GM12878 (cell line): ENCODE results near the gene TBCD. TPM values are rescaled to one million over a fixed set of nuclear protein-coding genes. Genes with fewer than 3 reads are reported as not detected.

Experiments
- ATAC-seq: fragments of 200-7000 bp; cut with Tn5 transposase; 3 replicates; pipeline ENCODE4 v1.9.1; 2020; ENCODE audit warnings: mild to moderate bottlenecking, moderate library complexity
- BruUV-seq: library from RNA; stranded (reverse); fragments of 400-500 nt; replicated peaks from 2 replicates; lab custom pipeline; 2021; lab: Mats Ljungman, UMichigan
- CTCF ChIA-PET: fragments of 300-600 bp; sonication (Branson Sonifier 250); formaldehyde crosslinking; extraction: SDS; loops from one replicate; lab custom pipeline; 2021; ENCODE audit warnings: inconsistent platforms; lab: Yijun Ruan, JAX
- POLR2A ChIA-PET: fragments of 350-600 bp; formaldehyde crosslinking; extraction: SDS; loops from one replicate; lab custom pipeline; 2021; ENCODE audit warnings: inconsistent platforms; lab: Charles Lee
- RAD21 ChIA-PET: fragments of 300-600 bp; sonication (Branson Sonifier 250); formaldehyde crosslinking; loops from one replicate; lab custom pipeline; 2023; ENCODE audit warnings: antibody characterized with exemption; ENCODE audit not compliant: unreplicated experiment; lab: Charles Lee
- SMC1A ChIA-PET: fragments of 300-600 bp; sonication (Branson Sonifier 250); formaldehyde crosslinking; loops from one replicate; lab custom pipeline; 2023; ENCODE audit not compliant: unreplicated experiment, uncharacterized antibody; lab: Charles Lee
- DNase-seq: peaks from one replicate; pipeline ENCODE4 v3.0.0-alpha.2; 2011; ENCODE audit warnings: low read depth, low spot score
- FAIRE-seq: peaks from 3 replicates; lab custom pipeline; 2011; peaks lifted over from hg19 to GRCh38; lab: Jason Lieb, UNC
- H2AFZ ChIP-seq: 2 replicates; pipeline ENCODE4 v1.6.0; 2011; ENCODE audit warnings: low read depth, low read length, control low read depth; ENCODE audit not compliant: control insufficient read depth
- H3K27ac ChIP-seq: 2 replicates; pipeline ENCODE4 v1.5.1; 2011; ENCODE audit warnings: control low read depth; ENCODE audit not compliant: control insufficient read depth, insufficient read depth
- H3K27me3 ChIP-seq, 2 experiments: replicated peaks in 1 of 2; 2 replicates each; pipeline versions ENCODE4 v1.6.0 to v1.6.1; 2011; ENCODE audit warnings: low read length in 1 of 2; ENCODE audit not compliant: control insufficient read depth in 2 of 2, insufficient read depth in 2 of 2
- H3K36me3 ChIP-seq, 2 experiments: 2 replicates each; pipeline ENCODE4 v1.5.1; 2011; ENCODE audit warnings: low read length in 1 of 2; ENCODE audit not compliant: control insufficient read depth in 2 of 2, insufficient read depth in 2 of 2
- H3K4me1 ChIP-seq: 2 replicates; pipeline ENCODE4 v1.6.1; 2011; ENCODE audit warnings: mild to moderate bottlenecking, low read length, moderate library complexity, mixed read lengths; ENCODE audit not compliant: control insufficient read depth, insufficient read depth
- H3K4me2 ChIP-seq: 2 replicates; pipeline ENCODE4 v1.6.0; 2011; ENCODE audit warnings: control low read depth; ENCODE audit not compliant: control insufficient read depth, insufficient read depth
- H3K4me3 ChIP-seq: fragments of 200-600 bp; sonication (generic); 2 replicates; pipeline ENCODE4 v1.5.1; 2016
- H3K79me2 ChIP-seq: 2 replicates; pipeline ENCODE4 v1.6.0; 2011; ENCODE audit warnings: low read length; ENCODE audit not compliant: control insufficient read depth, insufficient read depth
- H3K9ac ChIP-seq: 2 replicates; pipeline ENCODE4 v1.8.0; 2011; ENCODE audit warnings: low read length, control low read depth, mixed read lengths; ENCODE audit not compliant: control insufficient read depth, insufficient read depth
- H3K9me3 ChIP-seq: replicated peaks from 3 replicates; pipeline ENCODE4 v1.5.1; 2011; ENCODE audit warnings: mild to moderate bottlenecking, low read length; ENCODE audit not compliant: control insufficient read depth, insufficient read depth
- H4K20me1 ChIP-seq: 2 replicates; pipeline ENCODE4 v1.6.0; 2011; ENCODE audit not compliant: control insufficient read depth, insufficient read depth
- BACH1 ChIP-seq: fragments of 450-650 bp; IDR thresholded peaks from 2 replicates; pipeline ENCODE4 v1.6.1; 2017; ENCODE audit warnings: mild to moderate bottlenecking, borderline replicate concordance
- CBFB ChIP-seq: IDR thresholded peaks from 2 replicates; pipeline ENCODE4 v1.6.1; 2016; ENCODE audit warnings: antibody characterized with exemption, low read depth
- CBX3 ChIP-seq: fragments of 200-600 bp; sonication (generic); IDR thresholded peaks from 2 replicates; pipeline ENCODE4 v1.6.1; 2016; ENCODE audit warnings: low read depth, borderline replicate concordance
- CHD2 ChIP-seq: IDR thresholded peaks from 2 replicates; pipeline ENCODE4 v1.6.1; 2011; ENCODE audit warnings: low read depth, low read length, improper control_type of control experiment, borderline replicate concordance
- CTCF ChIP-seq, 3 experiments: IDR thresholded peaks in 2 of 3; conservative IDR thresholded peaks in 1 of 3; 2 replicates each; pipeline ENCODE4 v1.5.1; 2011; ENCODE audit warnings: low read depth in 3 of 3, low read length in 3 of 3, mild to moderate bottlenecking in 3 of 3, control low read depth in 2 of 3, moderate library complexity in 2 of 3, inconsistent platforms in 1 of 3, mixed read lengths in 1 of 3; ENCODE audit not compliant: control insufficient read depth in 2 of 3, insufficient read depth in 1 of 3; ENCODE audit errors: extremely low read depth in 1 of 3
- ELK1 ChIP-seq: IDR thresholded peaks from 2 replicates; pipeline ENCODE4 v1.6.1; 2012; ENCODE audit warnings: low read depth, low read length, improper control_type of control experiment
- HDGF ChIP-seq: fragments of 450-650 bp; IDR thresholded peaks from 2 replicates; pipeline ENCODE4 v1.6.1; 2016; ENCODE audit warnings: antibody characterized with exemption
- IRF4 ChIP-seq: IDR thresholded peaks from 2 replicates; pipeline ENCODE4 v1.6.1; 2011; ENCODE audit warnings: low read depth, low read length
- KAT2A ChIP-seq: conservative IDR thresholded peaks from 2 replicates; pipeline ENCODE4 v1.6.1; 2011; ENCODE audit warnings: low read depth, low read length; ENCODE audit not compliant: control insufficient read depth
- MEF2B ChIP-seq: fragments of 450-650 bp; IDR thresholded peaks from 2 replicates; pipeline ENCODE4 v1.6.1; 2018; ENCODE audit warnings: mild to moderate bottlenecking, moderate library complexity; ENCODE audit not compliant: partially characterized antibody, poor library complexity, severe bottlenecking
- PML ChIP-seq: IDR thresholded peaks from 2 replicates; pipeline ENCODE4 v1.6.1; 2012; ENCODE audit warnings: low read length, inconsistent platforms
- POLR2AphosphoS5 ChIP-seq: IDR thresholded peaks from 2 replicates; pipeline ENCODE4 v1.6.1; 2011; ENCODE audit warnings: mild to moderate bottlenecking, low read length, inconsistent platforms
- RFX5 ChIP-seq: IDR thresholded peaks from 2 replicates; pipeline ENCODE4 v1.6.1; 2011; ENCODE audit warnings: low read depth, low read length, improper control_type of control experiment
- SMC3 ChIP-seq: IDR thresholded peaks from 2 replicates; pipeline ENCODE4 v1.6.1; 2011; ENCODE audit warnings: low read length, improper control_type of control experiment, borderline replicate concordance
- WRNIP1 ChIP-seq: IDR thresholded peaks from 2 replicates; pipeline ENCODE4 v1.6.1; 2011; ENCODE audit warnings: low read depth, low read length, improper control_type of control experiment, borderline replicate concordance
- ZNF207 ChIP-seq: fragments of 450-650 bp; IDR thresholded peaks from 2 replicates; pipeline ENCODE4 v1.6.1; 2014; ENCODE audit warnings: antibody characterized with exemption, mild to moderate bottlenecking, borderline replicate concordance
- ZSCAN29 ChIP-seq: fragments of 450-650 bp; IDR thresholded peaks from 2 replicates; pipeline ENCODE4 v1.6.1; 2017; ENCODE audit warnings: mild to moderate bottlenecking, moderate library complexity
- WGBS: methylation state at CpG from one replicate; pipeline ENCODE4 v1.1.6; 2016; ENCODE audit warnings: low lambda C conversion rate; ENCODE audit not compliant: insufficient replicate concordance, insufficient coverage; ENCODE audit errors: missing lambda C conversion rate; 5-methylcytosine and 5-hydroxymethylcytosine counted together
- in situ Hi-C: fragments of 300-500 bp; cut with MboI; formaldehyde crosslinking; loops from 9 replicates; pipeline ENCODE4 v1.14.3; 2018; ENCODE audit warnings: mixed read lengths
- intact Hi-C: fragments of 100-400 bp; cut with micrococcal nuclease; formaldehyde crosslinking; loops from one replicate; pipeline ENCODE4 v1.14.2; 2022; ENCODE audit not compliant: unreplicated experiment
- polyA plus RNA-seq, 11 experiments: library from polyadenylated mRNA; depleted of rRNA in 4 of 11; unstranded in 6 of 11; stranded (reverse) in 5 of 11; fragments of >200 nt; fragmentation: Nextera tagmentation in 4 of 11; fragmentation: Illumina TruSeq in 1 of 11; extraction: Ambion mirVana in 4 of 11; extraction: Trizol in 1 of 11; gene quantifications; 1 replicate in 1 of 11; 2 replicates in 10 of 11; pipeline versions ENCODE4 v1.2.1 to v1.2.3, GENCODE V29; 2011 to 2016; ENCODE audit warnings: inconsistent platforms in 2 of 11, missing spikeins in 2 of 11, low read depth in 1 of 11
- total RNA-seq, 4 experiments: library from RNA; depleted of rRNA in 3 of 4; stranded (reverse); fragments of >200 nt in 3 of 4; fragmentation: Illumina TruSeq in 1 of 4; extraction: Trizol in 1 of 4; gene quantifications; 2 replicates each; pipeline versions ENCODE4 v1.2.1 to v1.2.3, GENCODE V29; 2013 to 2021

TBCD gene
- total and polyA plus RNA-seq, 10 of the 15 experiments (the other 5 are each of a cell fraction or from before 2014, with no cell fraction given), result 10.3 to 114 (median 52.4) TPM

GRCh38 chr17:82750241-82750908 is 1.5 kb upstream of the TBCD start:
- RAD21 ChIA-PET, result no interaction called here
- in situ Hi-C loops (no loop called here), intact Hi-C loops (loop anchor here (10.0 kb wide), 1 partner anchor 106 kb away; the partner anchor contains the start of gene WDR45B)
- Histone ChIP-seq H3K9me3 (no peaks in the 10 kb centered on the region; the same call in 2 of the 3 replicates), H3K9ac (no peak overlapping the region), H3K36me3 (no peaks in the 10 kb centered on the region), H4K20me1 (no peaks in the 10 kb centered on the region), H2AFZ (no peak overlapping the region), H3K27ac (no peak overlapping the region), H3K4me2 (no peak overlapping the region), H3K27me3 (no peaks in the 10 kb centered on the region), H3K4me1 (0 out of 2 replicates have a peak, but pooled peaks cover 2% of the 10 kb centered on the region), H3K79me2 (peaks cover 16% of the 10 kb centered on the region), H3K4me3 (no peak overlapping the region)
- SMC1A ChIA-PET, result no interaction called here
- CTCF ChIA-PET, result no interaction called here
- FAIRE-seq, result no peak
- POLR2A ChIA-PET, result interaction anchor here (0.6 kb wide), 1 partner anchor 10 kb away, joined by 5 read pairs; no protein-coding TSS in a partner anchor
- TF ChIP-seq RFX5 (no peak), ZNF207 (no peak), WRNIP1 (no peak), POLR2AphosphoS5 (no peak), IRF4 (no peak), CBX3 (no peak), PML (no peak), BACH1 (no peak), HDGF (no peak), SMC3 (no peak), ELK1 (no peak), CBFB (no peak), ZSCAN29 (no peak), MEF2B (no peak), KAT2A (no peak), CTCF (IDR thresholded peaks at IDR 0.05 in 2 of 3, conservative IDR thresholded peaks at IDR 0.05 in 1 of 3; ENCODE audit: control insufficient read depth in 2 of 3, extremely low read depth in 1 of 3, insufficient read depth in 1 of 3, low read depth in 3 of 3, low read length in 3 of 3) (no peak), CHD2 (no peak)
- BruUV-seq, result no TSS peak
- no peak for ATAC-seq
- no peak for DNase-seq
- 89% methylated on average over 19 of the region's 40 CpGs for WGBS
